Heart right ventricle (tissue), 16 donors: ENCODE measurements around the gene NUP214. TPM values are rescaled to one million over a fixed set of nuclear protein-coding genes. Genes with fewer than 3 reads are reported as not detected.

Source experiments
- ATAC-seq, 8 donors: fragments of 200-7000 bp; cut with Tn5 transposase; one replicate each; pipeline ENCODE4 v1.9.1; 2020; ENCODE audit warnings: mild to moderate bottlenecking in 8 of 8, moderate library complexity in 8 of 8, moderate number of reproducible peaks in 1 of 8
- DNase-seq, 2 donors: peaks; one replicate each; pipeline ENCODE4 v3.0.0-alpha.2; 2020
- H3K27ac ChIP-seq, 10 donors: fragments of 200-600 bp; sonication (generic) in 2 of 10; one replicate each; pipeline versions ENCODE4 v1.5.0 to v1.8.0; 2020 to 2022; ENCODE audit warnings: mild to moderate bottlenecking in 3 of 10
- H3K27me3 ChIP-seq, 7 donors: fragments of 200-600 bp; one replicate each; pipeline ENCODE4 v1.8.0; 2021 to 2022; ENCODE audit warnings: mild to moderate bottlenecking in 2 of 7
- H3K36me3 ChIP-seq, 9 donors: fragments of 200-600 bp; sonication (generic) in 1 of 9; one replicate each; pipeline versions ENCODE4 v1.5.0 to v1.8.0; 2020 to 2022; ENCODE audit warnings: mild to moderate bottlenecking in 2 of 9
- H3K4me1 ChIP-seq, 9 donors: fragments of 200-600 bp; sonication (generic) in 1 of 9; one replicate each; pipeline versions ENCODE4 v1.5.0 to v1.8.0; 2020 to 2022; ENCODE audit warnings: mild to moderate bottlenecking in 4 of 9
- H3K4me3 ChIP-seq, 10 donors: fragments of 200-600 bp; sonication (generic) in 2 of 10; one replicate each; pipeline versions ENCODE4 v1.5.0 to v1.8.0; 2020 to 2022; ENCODE audit warnings: mild to moderate bottlenecking in 7 of 10, moderate library complexity in 2 of 10
- H3K9me3 ChIP-seq, 11 donors: fragments of 200-600 bp in 10 of 11; sonication (generic) in 2 of 11; one replicate each; pipeline versions ENCODE4 v1.5.0 to v1.8.0; 2013 to 2022; ENCODE audit warnings: mild to moderate bottlenecking in 2 of 11, control low read depth in 1 of 11, moderate library complexity in 1 of 11
- CTCF ChIP-seq, 9 donors: fragments of 200-600 bp; sonication (generic) in 2 of 9; IDR thresholded peaks; one replicate each; pipeline versions ENCODE4 v1.5.0 to v1.8.0; 2021 to 2022; ENCODE audit warnings: antibody characterized with exemption in 9 of 9, mild to moderate bottlenecking in 5 of 9, moderate library complexity in 1 of 9
- WGBS, 2 donors: extraction: QIAGEN DNeasy Blood & Tissue Kit; methylation state at CpG; one replicate each; pipeline ENCODE4 v1.1.7; 2013; ENCODE audit warnings: inconsistent platforms in 1 of 2; 5-methylcytosine and 5-hydroxymethylcytosine counted together
- intact Hi-C, 10 donors: fragments of 100-400 bp; cut with DNase I; formaldehyde crosslinking; loops; one replicate each; pipeline versions ENCODE4 v1.11.1 to v1.14.2; 2022
- polyA plus RNA-seq, 2 donors: library from polyadenylated mRNA; stranded (reverse); fragments of 200-250 nt; gene quantifications; one replicate each; pipeline ENCODE4 v1.2.3, GENCODE V29; 2013
- total RNA-seq, 10 donors: library from RNA; stranded (reverse); fragmentation: NEBNext Ultra II Directional in 3 of 10; extraction: Animal tissue kit (Norgen Biotek cat#: 25700) in 3 of 10; gene quantifications; one replicate each; pipeline versions ENCODE4 v1.2.1 to v1.2.4, GENCODE V29; 2021 to 2023
- donor health status: Arrhythmogenic right ventricular cardiomyopathy.
- donor health status: ischemic (EF 13 %, LVEDD 7.1; RV severe dilation, severe dysfunction).
- donor health status: healthy with polysubstance abuse.
- donor health status: DM: no; HTN: yes; CAD: no.
- donor health status: DM: no; HTN: no; CAD: no.
- donor health status: ischemic (EF 25% LVEDD 6.9; RV normal size, moderate dysfunction).
- donor health status: ischemic (EF 25% LVEDD 5.7; RV mildly dilated, moderate dysfunction).
- donor health status: healthy.
- donor health status: DM: yes; HTN: yes; CAD: no.
- donor health status: Ischemic cardiomyopathy.
- donor health status: ischemic (EF 35%, LVEDD 5.7; RV mildly dilated, moderate dysfunction).
- donor health status: nonischemic (EF 11% LVEDD 7.7; RV severe dilation, severe dysfunction).
- donor health status: DM: yes; HTN: yes; CAD: no.
- donor health status: PGD.
- donor health status: ischemic (EF 29% LVEDD 5.4; RV normal size, mild dysfunction).
- donor health status: nonischemic (EF 23%, LVEDD 6.1; RV moderate dilation, normal function).

NUP214 gene
- total and polyA plus RNA-seq, 12 donors, result 13.8 to 27.1 (median 22.9) TPM

- DNase-seq, result no peak
- Histone ChIP-seq H3K36me3 (peaks cover 0 to 87% (median 33%) of the 10 kb centered on the region in 9 donors), H3K27ac (no peak overlapping the region), H3K4me3 (no peak overlapping the region), H3K9me3 (no peaks in the 10 kb centered on the region), H3K4me1 (peaks cover 0 to 9% (median 6%) of the 10 kb centered on the region in 9 donors), H3K27me3 (no peaks in the 10 kb centered on the region)
- ATAC-seq, result no peak
- intact Hi-C loops, result no loop called here
- 92 to 96% methylated on average over 10 of the region's 10 CpGs for WGBS, 2 donors
- TF ChIP-seq CTCF (IDR thresholded peaks at IDR 0.05), result no peak
These were observed 48.6 kb downstream of the NUP214 start for GRCh38 chr9:131173995-131174394.

- no peak overlapping the region for H3K4me3 ChIP-seq
- no peak overlapping the region for H3K27ac ChIP-seq
- peaks cover 0 to 17% (median 13%) of the 10 kb centered on the region in 9 donors for H3K4me1 ChIP-seq
- no peaks in the 10 kb centered on the region for H3K9me3 ChIP-seq
- no peak for ATAC-seq
- H3K27me3 ChIP-seq, result no peaks in the 10 kb centered on the region
- intact Hi-C loops, result loop anchor here in 3 of 10 donors (5.0 kb wide), 3 partner anchors 58 to 103 kb away; partner anchors contain the start of gene FAM78A (in 1 of the 3)
- WGBS, 2 donors, result 100% methylated on average over 1 of the region's 1 CpG
- peaks cover 0 to 87% (median 38%) of the 10 kb centered on the region in 9 donors for H3K36me3 ChIP-seq
- no peak for DNase-seq
- no peak for TF ChIP-seq CTCF (IDR thresholded peaks at IDR 0.05)
These were observed 49.4 kb downstream of the NUP214 start for GRCh38 chr9:131174681-131175239.

- WGBS, 2 donors, result 89 to 100% methylated on average over 1 of the region's 1 CpG
These were observed 52.5 kb downstream of the NUP214 start for GRCh38 chr9:131177898-131178297.

DNA sequence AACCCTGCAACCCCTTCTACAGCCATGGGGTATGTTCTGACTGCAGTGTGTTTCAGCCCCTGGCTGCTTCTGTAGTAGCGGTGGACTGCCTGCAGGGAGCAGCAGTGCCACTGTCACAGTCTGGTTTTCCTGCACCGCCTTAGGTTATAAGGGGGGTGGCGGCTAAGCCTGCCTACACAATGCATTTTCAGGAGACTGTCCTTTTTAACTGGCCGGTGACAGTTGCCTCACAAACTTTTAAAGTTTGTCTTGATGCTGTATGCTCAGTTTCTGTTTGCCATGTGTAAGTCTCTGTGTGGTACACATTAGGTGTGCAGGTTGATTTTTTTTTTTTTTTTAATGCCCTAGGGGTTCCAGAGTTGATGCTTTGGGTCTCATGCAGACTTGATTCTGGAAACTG is 53.0 kb downstream of the NUP214 start:
- ATAC-seq, result peak; percentile 88 to 95 (median 94)
- H3K4me1 ChIP-seq, result peaks cover 0 to 29% (median 17%) of the 10 kb centered on the region in 9 donors
- H3K27me3 ChIP-seq, result no peaks in the 10 kb centered on the region
- H3K4me3 ChIP-seq, result no peak overlapping the region
- peak; percentile 85 to 98 (median 93) for TF ChIP-seq CTCF (IDR thresholded peaks at IDR 0.05)
- DNase-seq, result peak; percentile 67 to 71
- no peaks in the 10 kb centered on the region for H3K9me3 ChIP-seq
- no peak overlapping the region for H3K27ac ChIP-seq
- 6 to 9% methylated on average over 4 of the region's 4 CpGs for WGBS, 2 donors
- peaks cover 0 to 100% (median 34%) of the 10 kb centered on the region in 9 donors for H3K36me3 ChIP-seq
- intact Hi-C loops, result loop anchor here (1.0 to 5.0 kb wide), 7 partner anchors 54 to 158 kb away; partner anchors contain the start of gene FAM78A (in 2 of the 10)

More at GRCh38 chr9:131177898-131178297, 52.5 kb downstream of the NUP214 start:
- Histone ChIP-seq H3K27ac (no peak overlapping the region), H3K4me3 (no peak overlapping the region), H3K36me3 (peaks cover 0 to 96% (median 34%) of the 10 kb centered on the region in 9 donors), H3K4me1 (peaks cover 0 to 29% (median 17%) of the 10 kb centered on the region in 9 donors), H3K9me3 (no peaks in the 10 kb centered on the region), H3K27me3 (no peaks in the 10 kb centered on the region)
- intact Hi-C loops, result loop anchor here (1.0 to 5.0 kb wide), 7 partner anchors 54 to 159 kb away; partner anchors contain the start of gene FAM78A (in 2 of the 10)
- no peak for ATAC-seq
- no peak for DNase-seq
- no peak for TF ChIP-seq CTCF (IDR thresholded peaks at IDR 0.05)
